22Rv1 (cell line): Measurements from ENCODE around the gene TOP2B.

Experiments used
- ZFX ChIP-seq: fragments of 450-650 bp; IDR thresholded peaks from 2 replicates; pipeline ENCODE4 v1.6.1; 2017; ENCODE audit warnings: antibody characterized with exemption, borderline replicate concordance
- TF ChIP-seq, protein P1 (sequence below): fragments of 450-650 bp; IDR thresholded peaks from 2 replicates; pipeline ENCODE4 v1.5.1; 2017; ENCODE audit warnings: mild to moderate bottlenecking

DNA sequence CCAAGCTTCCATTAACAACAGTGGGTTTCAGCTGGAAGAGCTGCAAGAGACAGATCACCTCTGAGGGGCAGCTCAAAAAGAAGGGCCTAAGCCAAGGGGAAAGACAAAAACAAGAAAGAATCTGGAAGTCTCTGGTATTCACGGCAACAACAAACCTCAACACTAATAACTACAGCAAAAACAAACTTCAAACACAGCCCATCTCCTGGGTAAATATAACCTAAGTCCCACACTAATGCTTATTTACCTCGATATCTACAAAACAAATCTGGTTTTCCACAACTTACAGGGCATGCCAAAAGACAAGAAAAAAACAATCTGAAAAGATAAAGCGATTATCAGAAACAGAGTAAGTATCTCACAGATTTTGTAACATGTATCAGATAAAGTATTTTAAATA is 29.7 kb downstream of the TOP2B start:
- TF ChIP-seq, protein P1, sequence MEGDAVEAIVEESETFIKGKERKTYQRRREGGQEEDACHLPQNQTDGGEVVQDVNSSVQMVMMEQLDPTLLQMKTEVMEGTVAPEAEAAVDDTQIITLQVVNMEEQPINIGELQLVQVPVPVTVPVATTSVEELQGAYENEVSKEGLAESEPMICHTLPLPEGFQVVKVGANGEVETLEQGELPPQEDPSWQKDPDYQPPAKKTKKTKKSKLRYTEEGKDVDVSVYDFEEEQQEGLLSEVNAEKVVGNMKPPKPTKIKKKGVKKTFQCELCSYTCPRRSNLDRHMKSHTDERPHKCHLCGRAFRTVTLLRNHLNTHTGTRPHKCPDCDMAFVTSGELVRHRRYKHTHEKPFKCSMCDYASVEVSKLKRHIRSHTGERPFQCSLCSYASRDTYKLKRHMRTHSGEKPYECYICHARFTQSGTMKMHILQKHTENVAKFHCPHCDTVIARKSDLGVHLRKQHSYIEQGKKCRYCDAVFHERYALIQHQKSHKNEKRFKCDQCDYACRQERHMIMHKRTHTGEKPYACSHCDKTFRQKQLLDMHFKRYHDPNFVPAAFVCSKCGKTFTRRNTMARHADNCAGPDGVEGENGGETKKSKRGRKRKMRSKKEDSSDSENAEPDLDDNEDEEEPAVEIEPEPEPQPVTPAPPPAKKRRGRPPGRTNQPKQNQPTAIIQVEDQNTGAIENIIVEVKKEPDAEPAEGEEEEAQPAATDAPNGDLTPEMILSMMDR: no peak
- no peak for TF ChIP-seq ZFX
